Astrocyte of the hippocampus (primary cell): ENCODE measurements around the gene SLC43A3.
"Not testable (repeated sequence)": the region's sequence is repeated elsewhere in the genome, so short reads cannot be mapped to it uniquely, and the experiment has no call there.

ENCODE experiments used
- DNase-seq: peaks from one replicate; pipeline ENCODE4 v3.0.0; 2011; ENCODE audit warnings: low read depth, low spot score

The SLC43A3 gene

DNA sequence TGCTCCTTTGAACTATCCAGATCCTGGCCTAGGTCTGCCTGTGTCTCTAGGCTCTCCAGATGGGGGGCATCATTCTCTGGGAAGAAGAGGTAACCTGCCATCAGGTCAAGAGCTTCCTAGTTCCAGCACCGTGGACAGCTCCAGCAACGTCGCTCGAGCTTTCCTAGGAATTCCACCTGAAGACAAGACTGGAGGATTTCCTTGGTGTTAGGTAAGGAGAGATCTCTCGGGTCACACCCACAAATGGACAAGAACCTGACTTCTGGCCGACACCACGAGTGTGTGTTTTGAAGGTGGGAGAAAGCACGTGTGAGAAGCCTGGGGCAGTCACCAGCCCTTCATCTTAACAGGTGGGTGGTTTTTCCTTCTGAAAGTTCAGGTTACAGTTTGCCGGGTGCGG, 47.2 kb downstream of the SLC43A3 start:
- DNase-seq: peak; percentile 56

- no peak for DNase-seq
Measured at GRCh38 chr11:57378186-57378585, 48.7 kb downstream of the SLC43A3 start.

DNA sequence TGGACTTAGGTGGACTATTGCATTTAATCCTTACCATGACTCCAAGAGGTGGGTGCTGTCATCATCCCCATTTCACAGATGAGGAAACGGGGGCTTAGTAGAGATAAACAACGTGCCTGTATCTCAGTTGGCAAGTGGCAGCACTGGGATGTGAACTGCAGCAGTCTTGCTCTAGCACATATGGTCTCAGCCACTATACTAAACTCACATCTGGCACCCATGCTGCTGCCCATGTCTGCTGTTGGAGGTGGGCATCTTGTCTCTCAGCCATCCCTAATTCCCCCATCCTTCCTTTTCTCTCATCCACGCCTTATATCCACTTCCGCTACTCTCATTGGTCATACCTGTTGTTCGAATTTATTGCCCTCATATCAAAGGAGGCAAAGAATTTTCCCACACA, 49.8 kb downstream of the SLC43A3 start:
- no peak for DNase-seq

GRCh38 chr11:57376095-57377090, 50.5 kb downstream of the SLC43A3 start:
- DNase-seq: no peak

DNA sequence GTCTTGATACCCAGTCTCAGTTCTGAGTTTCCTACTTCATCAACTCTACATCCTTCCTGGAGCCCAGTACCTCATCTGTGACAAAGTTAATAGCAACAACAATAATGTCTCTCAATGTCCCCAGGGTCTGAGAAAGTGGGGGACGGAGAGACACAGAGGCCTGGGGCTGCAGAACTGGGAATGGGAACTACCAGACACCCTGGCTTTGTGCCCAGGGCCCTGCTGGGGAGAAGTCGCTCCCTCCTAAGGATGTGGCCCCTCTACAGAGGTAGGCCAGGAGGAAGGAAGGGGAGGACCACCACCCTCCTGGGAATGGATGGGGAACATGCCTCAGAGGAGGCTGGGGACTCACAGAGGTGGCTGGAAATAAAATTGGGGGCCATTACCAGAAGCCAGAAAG, 51.4 kb downstream of the SLC43A3 start:
- DNase-seq: no peak

- no peak for DNase-seq
Measured at GRCh38 chr11:57374966-57375365, 52.0 kb downstream of the SLC43A3 start.

- DNase-seq: no peak
Measured at GRCh38 chr11:57373146-57373545, 53.8 kb downstream of the SLC43A3 start.

- DNase-seq: no peak
Measured at GRCh38 chr11:57370941-57371340, 56.0 kb downstream of the SLC43A3 start.

GRCh38 chr11:57370251-57370650, 56.7 kb downstream of the SLC43A3 start:
- DNase-seq: no peak

DNA sequence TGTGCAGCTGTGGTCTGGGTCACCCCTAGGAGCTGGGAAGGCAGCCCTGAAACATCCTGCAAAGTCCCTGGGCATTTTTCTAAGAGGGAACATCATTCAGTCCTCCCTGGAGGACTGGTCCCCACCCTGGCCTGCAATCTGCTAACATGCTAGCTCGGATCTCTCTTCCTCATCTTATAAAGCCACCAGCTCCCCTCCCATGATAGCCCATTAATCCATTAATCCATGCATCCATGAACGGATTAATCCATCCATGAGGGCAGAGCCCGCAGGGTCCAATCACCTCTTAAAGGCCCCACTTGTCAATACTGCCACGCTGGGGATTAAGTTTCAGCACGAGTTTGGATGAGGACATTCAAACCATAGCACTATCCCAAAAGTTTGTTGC, 58.1 kb downstream of the SLC43A3 start:
- DNase-seq: no peak

- no peak for DNase-seq
Measured at GRCh38 chr11:57368106-57368844, 58.6 kb downstream of the SLC43A3 start.

- DNase-seq: no peak
Measured at GRCh38 chr11:57364851-57365660, 61.9 kb downstream of the SLC43A3 start.

DNA sequence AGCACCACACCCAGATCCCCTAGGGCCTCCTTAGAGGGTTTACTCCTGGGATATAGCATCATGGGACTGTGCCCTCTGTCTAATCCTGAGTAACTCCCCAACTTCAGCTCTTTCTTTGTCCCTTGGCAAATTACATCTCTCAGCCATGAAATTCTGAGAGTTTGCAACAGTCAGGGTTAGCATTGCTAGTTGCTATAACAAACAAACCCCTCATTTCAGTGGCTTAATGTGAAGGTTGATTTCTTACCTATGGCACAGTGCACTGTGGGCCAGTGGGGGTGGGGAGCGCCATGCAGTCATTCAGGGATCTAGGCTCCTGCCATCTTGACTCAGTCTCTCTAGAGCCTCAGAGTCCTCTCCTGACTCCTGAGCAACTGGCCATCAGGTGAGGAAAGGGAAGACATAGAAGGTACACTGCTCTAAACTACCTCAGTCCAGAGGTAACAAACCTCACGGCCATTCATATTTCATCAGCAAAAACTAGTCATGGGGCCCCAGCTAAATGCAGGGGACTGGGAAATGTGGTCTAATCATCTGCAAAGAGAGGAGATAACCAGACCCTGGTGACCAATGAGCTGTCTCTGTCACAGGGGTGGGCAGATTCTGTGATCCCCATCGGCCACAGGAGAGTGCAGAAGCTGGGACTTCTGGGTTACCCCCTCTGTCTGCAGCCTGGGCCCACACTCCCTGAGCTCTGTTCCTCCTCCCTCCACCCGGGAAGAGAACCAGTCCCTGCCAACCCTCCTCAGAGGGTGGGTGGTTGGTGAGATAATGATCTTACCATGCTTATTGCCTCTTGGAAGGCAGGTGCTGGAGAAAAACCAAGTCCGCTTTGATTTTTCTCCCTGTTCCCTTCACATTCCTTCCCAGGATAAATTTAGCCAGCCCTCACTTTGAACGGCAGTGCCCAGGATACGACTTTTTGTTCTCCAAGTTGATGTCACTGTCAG, 63.5 kb downstream of the SLC43A3 start:
- no peak for DNase-seq

GRCh38 chr11:57361926-57362325, 65.0 kb downstream of the SLC43A3 start:
- DNase-seq: no peak

DNA sequence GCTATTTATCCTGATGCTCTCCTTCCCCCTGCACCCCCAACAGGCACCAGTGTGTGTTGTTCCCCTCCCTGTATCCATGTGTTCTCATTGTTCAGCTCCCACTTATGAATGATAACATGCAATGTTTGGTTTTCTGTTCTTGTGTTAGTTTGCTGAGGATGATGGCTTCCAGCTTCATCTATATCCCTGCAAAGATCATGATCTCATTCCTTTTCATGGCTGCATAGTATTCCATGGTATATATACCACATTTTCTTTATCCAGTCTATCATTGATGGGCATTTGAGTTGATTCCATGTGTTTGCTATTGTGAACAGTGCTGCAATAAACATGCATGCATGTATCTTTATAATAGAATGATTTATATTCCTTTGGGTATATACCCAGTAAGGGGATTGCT, 65.5 kb downstream of the SLC43A3 start:
- not testable (repeated sequence) for DNase-seq

DNA sequence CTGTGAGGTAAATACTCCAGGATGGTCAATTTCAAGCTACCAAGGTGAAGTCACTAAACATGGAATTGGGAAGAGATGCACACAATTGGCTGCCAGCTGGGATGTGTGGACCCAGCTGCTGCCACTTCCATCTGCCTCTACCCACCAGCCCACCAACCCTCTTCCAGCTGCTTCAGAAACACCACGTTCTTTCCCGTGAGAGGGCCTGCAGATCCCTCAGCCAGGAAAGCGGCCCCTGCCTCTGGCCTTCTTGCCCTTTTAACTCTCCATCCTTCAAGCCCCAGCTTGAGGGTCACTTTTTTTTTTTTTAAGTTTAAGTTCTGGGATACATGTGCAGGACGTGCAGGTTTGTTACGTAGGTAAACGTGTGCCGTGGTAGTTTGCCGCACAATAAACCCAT, 65.9 kb downstream of the SLC43A3 start:
- no peak for DNase-seq

DNA sequence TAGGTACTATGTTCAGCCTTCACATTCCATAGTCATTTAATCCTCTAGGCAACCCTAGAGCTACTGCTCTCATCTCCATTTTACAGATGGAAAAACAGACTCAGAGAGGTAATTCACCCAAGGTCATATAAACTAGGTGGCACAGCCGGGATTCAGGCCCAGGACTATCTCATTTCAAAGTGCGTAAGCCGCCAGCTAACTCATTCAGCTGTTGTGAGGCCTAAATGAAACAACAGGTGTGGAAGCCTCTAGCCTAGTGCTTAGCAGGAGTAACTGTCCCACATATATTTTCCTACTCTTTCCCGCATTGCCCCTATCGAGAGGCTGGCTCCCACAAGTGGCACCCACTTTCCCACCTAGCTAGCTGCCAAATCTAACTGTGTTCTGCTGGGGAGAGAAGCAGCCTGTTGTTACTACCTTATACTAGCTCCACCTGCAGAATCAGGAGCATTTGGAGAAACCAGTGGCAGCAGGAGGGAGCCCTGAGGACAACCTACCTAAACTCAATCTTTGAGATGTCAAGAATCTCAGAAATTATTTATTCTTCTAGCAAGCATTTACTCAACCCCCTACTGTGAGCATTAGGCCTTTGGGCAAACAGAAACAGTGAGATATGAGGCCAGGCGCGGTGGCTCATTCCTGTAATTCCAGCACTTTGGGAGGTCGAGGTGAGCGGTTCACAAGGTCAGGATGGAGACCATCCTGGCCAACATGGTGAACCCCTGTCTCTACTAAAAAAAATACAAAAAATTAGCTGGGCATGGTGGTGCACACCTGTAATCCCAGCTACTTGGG, 66.8 kb downstream of the SLC43A3 start:
- peak; percentile 16 for DNase-seq

DNA sequence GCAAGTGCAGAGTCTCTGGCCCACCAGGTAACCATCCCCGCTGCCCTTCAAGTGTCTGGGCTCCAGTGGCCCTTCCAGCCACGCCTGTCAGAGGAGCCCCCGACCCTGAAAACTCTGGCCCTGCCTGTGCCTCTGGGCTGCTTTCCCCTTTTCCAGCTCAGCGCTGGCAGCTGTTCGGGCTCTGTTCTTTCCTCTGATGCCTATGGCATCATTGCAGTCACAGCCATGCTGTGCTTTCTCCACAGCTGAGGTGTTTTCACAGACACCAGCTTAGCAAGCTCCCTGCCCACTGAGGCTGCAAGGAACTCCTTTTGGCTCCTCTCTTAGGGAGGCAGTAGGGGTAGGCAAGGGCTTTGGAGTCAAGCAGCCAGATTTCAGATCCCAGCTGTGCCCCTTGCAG, 67.5 kb downstream of the SLC43A3 start:
- no peak for DNase-seq

- no peak for DNase-seq
Measured at GRCh38 chr11:57358991-57359390, 67.9 kb downstream of the SLC43A3 start.

DNA sequence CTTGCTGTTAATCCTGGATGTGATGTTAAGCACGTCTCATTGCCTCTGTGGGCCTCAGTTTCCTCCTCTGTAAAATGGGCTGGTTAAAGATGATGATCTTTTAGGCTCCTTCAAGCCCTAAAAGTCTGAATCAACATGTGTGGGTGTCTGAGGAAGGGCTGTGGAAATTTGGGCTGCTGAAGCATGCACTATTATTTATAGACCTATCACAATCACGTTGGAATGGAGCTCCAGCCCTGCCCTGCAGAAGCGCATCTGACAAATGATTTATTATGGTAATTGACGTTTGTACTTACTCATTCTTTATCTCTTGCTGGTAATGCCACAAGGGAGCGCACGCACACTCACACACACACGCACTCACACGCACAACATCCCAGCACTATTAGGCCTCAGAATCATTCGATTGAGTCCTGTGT, 68.4 kb downstream of the SLC43A3 start:
- no peak for DNase-seq
